Effector memory CD4-positive, alpha-beta T cell (primary cell): ENCODE measurements around the gene NEURL1B.
A peak's percentile ranks its signal among the peaks of the same experiment; 100 is the strongest.

Source experiments
- DNase-seq, 3 donors: peaks; one replicate each; pipeline ENCODE4 v3.0.0-alpha.2; 2020
- H3K27ac ChIP-seq: 2 replicates; pipeline ENCODE4 v1.7.0; 2013; ENCODE audit warnings: mild to moderate bottlenecking, low read length, moderate library complexity; ENCODE audit not compliant: insufficient read depth, poor library complexity, severe bottlenecking
- H3K27me3 ChIP-seq: replicated peaks from 2 replicates; pipeline ENCODE4 v1.7.0; 2013; ENCODE audit warnings: mild to moderate bottlenecking, low read length; ENCODE audit not compliant: insufficient read depth, control insufficient read depth, poor library complexity, severe bottlenecking
- H3K36me3 ChIP-seq: 2 replicates; pipeline ENCODE4 v1.7.0; 2013; ENCODE audit warnings: mild to moderate bottlenecking, low read length, moderate library complexity; ENCODE audit not compliant: control insufficient read depth, insufficient read depth
- H3K4me1 ChIP-seq: 2 replicates; pipeline ENCODE4 v1.7.0; 2013; ENCODE audit warnings: low read length, mild to moderate bottlenecking; ENCODE audit not compliant: control insufficient read depth, insufficient read depth, poor library complexity, severe bottlenecking
- H3K4me3 ChIP-seq: 2 replicates; pipeline ENCODE4 v1.7.0; 2013; ENCODE audit warnings: low read length, low read depth, mild to moderate bottlenecking; ENCODE audit not compliant: insufficient read depth, poor library complexity, severe bottlenecking
- H3K9me3 ChIP-seq: 2 replicates; pipeline ENCODE4 v1.7.0; 2013; ENCODE audit warnings: mild to moderate bottlenecking, low read length, moderate library complexity; ENCODE audit not compliant: control insufficient read depth

NEURL1B gene

GRCh38 chr5:172634106-172634899, 6.8 kb upstream of the NEURL1B start:
- DNase-seq: no peak
- H3K9me3 ChIP-seq: no peaks in the 10 kb centered on the region
- H3K27me3 ChIP-seq: no peaks in the 10 kb centered on the region
- H3K27ac ChIP-seq: no peak overlapping the region
- no peaks in the 10 kb centered on the region for H3K36me3 ChIP-seq
- H3K4me1 ChIP-seq: no peaks in the 10 kb centered on the region
- H3K4me3 ChIP-seq: no peak overlapping the region

- Histone ChIP-seq H3K27ac (no peak overlapping the region), H3K4me1 (no peaks in the 10 kb centered on the region), H3K9me3 (no peaks in the 10 kb centered on the region), H3K36me3 (no peaks in the 10 kb centered on the region), H3K27me3 (no peaks in the 10 kb centered on the region), H3K4me3 (no peak overlapping the region)
- no peak for DNase-seq
These were observed 6.0 kb upstream of the NEURL1B start for GRCh38 chr5:172635038-172635437.

GRCh38 chr5:172636279-172637050, 4.6 kb upstream of the NEURL1B start:
- no peak overlapping the region for H3K27ac ChIP-seq
- no peaks in the 10 kb centered on the region for H3K9me3 ChIP-seq
- peaks cover 2% of the 10 kb centered on the region for H3K4me1 ChIP-seq
- no peaks in the 10 kb centered on the region for H3K36me3 ChIP-seq
- DNase-seq: no peak
- no peak overlapping the region for H3K4me3 ChIP-seq
- no peaks in the 10 kb centered on the region for H3K27me3 ChIP-seq

- Histone ChIP-seq H3K4me1 (peaks cover 2% of the 10 kb centered on the region), H3K27ac (no peak overlapping the region), H3K4me3 (no peak overlapping the region), H3K36me3 (no peaks in the 10 kb centered on the region), H3K27me3 (no peaks in the 10 kb centered on the region), H3K9me3 (no peaks in the 10 kb centered on the region)
- no peak for DNase-seq
These were observed 3.9 kb upstream of the NEURL1B start for GRCh38 chr5:172637110-172637580.

- H3K36me3 ChIP-seq: no peaks in the 10 kb centered on the region
- no peaks in the 10 kb centered on the region for H3K27me3 ChIP-seq
- peaks cover 2% of the 10 kb centered on the region for H3K4me1 ChIP-seq
- H3K27ac ChIP-seq: no peak overlapping the region
- no peaks in the 10 kb centered on the region for H3K9me3 ChIP-seq
- H3K4me3 ChIP-seq: no peak overlapping the region
- no peak for DNase-seq
These were observed 3.3 kb upstream of the NEURL1B start for GRCh38 chr5:172637740-172638139.

- Histone ChIP-seq H3K9me3 (no peaks in the 10 kb centered on the region), H3K4me1 (peaks cover 2% of the 10 kb centered on the region), H3K36me3 (no peaks in the 10 kb centered on the region), H3K4me3 (no peak overlapping the region), H3K27ac (no peak overlapping the region), H3K27me3 (no peaks in the 10 kb centered on the region)
- no peak for DNase-seq
These were observed 2.8 kb upstream of the NEURL1B start for GRCh38 chr5:172638209-172638768.

- Histone ChIP-seq H3K9me3 (no peaks in the 10 kb centered on the region), H3K27me3 (no peaks in the 10 kb centered on the region), H3K4me1 (peaks cover 2% of the 10 kb centered on the region), H3K4me3 (no peak overlapping the region), H3K27ac (no peak overlapping the region), H3K36me3 (no peaks in the 10 kb centered on the region)
- no peak for DNase-seq
These were observed 924 bp upstream of the NEURL1B start for GRCh38 chr5:172640139-172640538.

GRCh38 chr5:172641359-172642050, 442 bp downstream of the NEURL1B start:
- H3K36me3 ChIP-seq: no peaks in the 10 kb centered on the region
- no peaks in the 10 kb centered on the region for H3K9me3 ChIP-seq
- no peak overlapping the region for H3K27ac ChIP-seq
- DNase-seq: no peak
- H3K27me3 ChIP-seq: no peaks in the 10 kb centered on the region
- peaks cover 2% of the 10 kb centered on the region for H3K4me1 ChIP-seq
- H3K4me3 ChIP-seq: peak overlapping the region; percentile 44

GRCh38 chr5:172642051-172642409, 967 bp downstream of the NEURL1B start:
- H3K4me3 ChIP-seq: no peak overlapping the region
- DNase-seq: no peak
- no peak overlapping the region for H3K27ac ChIP-seq
- H3K4me1 ChIP-seq: peaks cover 2% of the 10 kb centered on the region
- no peaks in the 10 kb centered on the region for H3K36me3 ChIP-seq
- no peaks in the 10 kb centered on the region for H3K27me3 ChIP-seq
- H3K9me3 ChIP-seq: no peaks in the 10 kb centered on the region
